GM12872 (cell line): ENCODE data around the gene PEA15.
A peak's percentile ranks its signal among the peaks of the same experiment; 100 is the strongest.

ENCODE experiments used
- CTCF ChIP-seq: IDR thresholded peaks from 3 replicates; pipeline ENCODE4 v1.5.1; 2011; ENCODE audit warnings: low read depth, mild to moderate bottlenecking, low read length, moderate library complexity; ENCODE audit not compliant: insufficient read depth

PEA15 gene

GRCh38 chr1:160219062-160219929 is 14.1 kb downstream of the PEA15 start:
- TF ChIP-seq CTCF: peak; percentile 36; the same call in 2 of the 3 replicates

- no peak for TF ChIP-seq CTCF
These were observed 15.1 kb downstream of the PEA15 start for GRCh38 chr1:160220301-160220700.

- no peak for TF ChIP-seq CTCF
These were observed 15.9 kb downstream of the PEA15 start for GRCh38 chr1:160221089-160221488.

GRCh38 chr1:160222546-160222945 is 17.4 kb downstream of the PEA15 start:
- TF ChIP-seq CTCF: no peak

DNA sequence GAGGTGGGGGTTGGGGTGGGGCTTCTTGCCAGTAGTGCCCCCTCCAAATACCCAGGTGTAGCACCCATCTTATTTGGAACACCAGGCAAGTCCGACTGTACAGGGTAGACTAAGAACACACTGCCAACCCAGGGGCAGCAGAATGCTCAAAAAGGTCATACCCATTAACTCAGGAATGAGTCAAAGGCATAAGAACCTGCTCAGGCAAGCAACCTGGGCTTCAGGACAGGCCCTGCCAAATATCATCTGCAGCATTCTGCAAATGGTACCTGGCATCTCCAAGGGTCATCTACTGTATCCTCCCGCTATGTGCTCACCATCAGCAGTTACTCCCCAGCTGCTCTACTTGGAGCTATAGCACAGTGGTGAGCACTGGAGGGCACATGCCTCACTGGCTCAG is 19.4 kb downstream of the PEA15 start:
- TF ChIP-seq CTCF: no peak

DNA sequence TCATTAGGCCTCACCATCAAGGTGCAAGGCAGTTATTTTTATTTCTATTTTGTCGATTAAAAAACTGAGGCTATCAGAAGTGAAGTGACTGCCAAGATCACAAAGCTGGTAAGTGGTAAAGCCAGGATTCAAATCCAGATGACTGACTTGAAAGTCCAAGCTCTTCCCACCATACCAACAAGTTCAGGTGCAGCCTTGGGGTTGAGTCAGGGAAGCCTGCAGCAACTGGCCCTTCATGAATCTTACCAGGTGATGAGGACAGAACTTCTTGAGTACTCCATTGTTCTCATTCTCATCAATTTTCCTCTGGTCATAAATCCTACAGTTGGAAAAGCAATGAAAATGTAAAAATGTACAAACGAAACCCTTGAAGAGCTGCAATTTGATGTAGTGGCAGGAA is 20.2 kb downstream of the PEA15 start:
- no peak for TF ChIP-seq CTCF

DNA sequence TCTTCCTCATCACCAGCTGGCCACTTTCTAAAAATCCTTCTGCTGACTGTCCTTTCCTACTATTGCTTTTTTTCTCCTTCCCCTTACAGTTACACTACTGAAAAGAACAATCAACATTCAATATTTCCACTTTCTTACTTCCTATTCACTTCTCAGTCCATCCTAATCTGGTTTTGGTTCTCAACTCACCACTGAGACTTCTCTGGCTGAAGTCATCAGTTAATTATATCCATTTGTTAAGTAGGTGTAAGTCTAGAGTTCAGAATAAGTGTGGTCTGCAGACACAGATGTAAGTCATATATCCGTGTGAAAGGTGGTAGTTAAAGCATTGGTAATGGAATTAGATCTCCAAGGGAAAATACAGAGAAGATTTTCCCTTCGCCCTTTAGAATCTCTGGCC is 21.4 kb downstream of the PEA15 start:
- no peak for TF ChIP-seq CTCF

DNA sequence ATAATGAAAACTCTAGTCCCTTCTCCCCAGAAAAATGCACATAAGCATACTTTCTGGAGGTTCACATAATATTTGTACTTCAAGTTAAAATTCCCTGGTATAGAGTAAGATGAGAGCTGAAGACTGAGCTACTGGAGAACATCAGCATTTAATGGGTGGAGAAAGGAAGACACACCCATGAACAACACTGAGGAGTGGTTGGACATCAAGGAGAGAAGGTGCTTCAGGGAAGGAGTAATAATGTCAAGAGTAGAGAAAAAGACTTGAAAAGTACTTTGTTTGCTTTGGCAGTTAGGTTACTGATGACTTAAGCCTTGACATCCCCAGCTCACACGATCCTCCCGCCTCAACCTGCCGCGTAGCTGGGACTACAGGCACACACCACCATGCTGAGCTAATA is 21.9 kb downstream of the PEA15 start:
- no peak for TF ChIP-seq CTCF
